HEK293 (cell line): Measurements from ENCODE around the gene DNAJC11.
A peak's percentile ranks its signal among the peaks of the same experiment; 100 is the strongest.

Source experiments
- SCRT1 ChIP-seq: fragments of 450-650 bp; formaldehyde crosslinking; IDR thresholded peaks from 2 replicates; pipeline ENCODE4 v1.5.1; 2016; ENCODE audit warnings: missing biosample characterization, missing genetic modification characterization, borderline replicate concordance
- YY1 ChIP-seq: fragments of 450-650 bp; formaldehyde crosslinking; IDR thresholded peaks from 2 replicates; pipeline ENCODE4 v1.5.1; 2018; ENCODE audit warnings: missing biosample characterization, missing genetic modification characterization
- ZBTB21 ChIP-seq: fragments of 450-650 bp; formaldehyde crosslinking; IDR thresholded peaks from 2 replicates; pipeline ENCODE4 v1.5.1; 2017; ENCODE audit warnings: missing biosample characterization, missing genetic modification characterization
- ZNF18 ChIP-seq: fragments of 450-650 bp; formaldehyde crosslinking; IDR thresholded peaks from 2 replicates; pipeline ENCODE4 v1.5.1; 2016; ENCODE audit warnings: missing biosample characterization, missing genetic modification characterization
- ZNF549 ChIP-seq: fragments of 450-650 bp; IDR thresholded peaks from 2 replicates; pipeline ENCODE4 v1.5.1; 2018; ENCODE audit warnings: missing biosample characterization, missing genetic modification characterization, mild to moderate bottlenecking, inconsistent platforms, moderate library complexity
- TF ChIP-seq, protein P1 (sequence below): IDR thresholded peaks from 2 replicates; pipeline ENCODE4 v1.6.1; 2011; ENCODE audit warnings: mild to moderate bottlenecking, low read depth, low read length, borderline replicate concordance
- TF ChIP-seq, protein P2 (sequence below): fragments of 450-650 bp; formaldehyde crosslinking; IDR thresholded peaks from 2 replicates; pipeline ENCODE4 v1.5.1; 2016; ENCODE audit warnings: missing biosample characterization, missing genetic modification characterization

- TF ChIP-seq ZBTB21 (tag by site-specific recombination) (no peak), YY1 (tag by site-specific recombination) (no peak), ZNF18 (tag by site-specific recombination) (no peak), ZNF549 (tag by site-specific recombination) (no peak), SCRT1 (tag by site-specific recombination) (no peak)
- TF ChIP-seq, protein P1, sequence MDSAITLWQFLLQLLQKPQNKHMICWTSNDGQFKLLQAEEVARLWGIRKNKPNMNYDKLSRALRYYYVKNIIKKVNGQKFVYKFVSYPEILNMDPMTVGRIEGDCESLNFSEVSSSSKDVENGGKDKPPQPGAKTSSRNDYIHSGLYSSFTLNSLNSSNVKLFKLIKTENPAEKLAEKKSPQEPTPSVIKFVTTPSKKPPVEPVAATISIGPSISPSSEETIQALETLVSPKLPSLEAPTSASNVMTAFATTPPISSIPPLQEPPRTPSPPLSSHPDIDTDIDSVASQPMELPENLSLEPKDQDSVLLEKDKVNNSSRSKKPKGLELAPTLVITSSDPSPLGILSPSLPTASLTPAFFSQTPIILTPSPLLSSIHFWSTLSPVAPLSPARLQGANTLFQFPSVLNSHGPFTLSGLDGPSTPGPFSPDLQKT: no peak
- TF ChIP-seq, protein P2, sequence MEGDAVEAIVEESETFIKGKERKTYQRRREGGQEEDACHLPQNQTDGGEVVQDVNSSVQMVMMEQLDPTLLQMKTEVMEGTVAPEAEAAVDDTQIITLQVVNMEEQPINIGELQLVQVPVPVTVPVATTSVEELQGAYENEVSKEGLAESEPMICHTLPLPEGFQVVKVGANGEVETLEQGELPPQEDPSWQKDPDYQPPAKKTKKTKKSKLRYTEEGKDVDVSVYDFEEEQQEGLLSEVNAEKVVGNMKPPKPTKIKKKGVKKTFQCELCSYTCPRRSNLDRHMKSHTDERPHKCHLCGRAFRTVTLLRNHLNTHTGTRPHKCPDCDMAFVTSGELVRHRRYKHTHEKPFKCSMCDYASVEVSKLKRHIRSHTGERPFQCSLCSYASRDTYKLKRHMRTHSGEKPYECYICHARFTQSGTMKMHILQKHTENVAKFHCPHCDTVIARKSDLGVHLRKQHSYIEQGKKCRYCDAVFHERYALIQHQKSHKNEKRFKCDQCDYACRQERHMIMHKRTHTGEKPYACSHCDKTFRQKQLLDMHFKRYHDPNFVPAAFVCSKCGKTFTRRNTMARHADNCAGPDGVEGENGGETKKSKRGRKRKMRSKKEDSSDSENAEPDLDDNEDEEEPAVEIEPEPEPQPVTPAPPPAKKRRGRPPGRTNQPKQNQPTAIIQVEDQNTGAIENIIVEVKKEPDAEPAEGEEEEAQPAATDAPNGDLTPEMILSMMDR (tag by site-specific recombination): peak; percentile 41; the same call in 1 of the 2 replicates
Observed at GRCh38 chr1:6646499-6647148, 55.0 kb downstream of the DNAJC11 start.
